ENCODE data around the gene HBA1. TPM values are rescaled to one million over a fixed set of nuclear protein-coding genes. Genes with fewer than 3 reads are reported as not detected.

HBA1 gene
- total and polyA plus RNA-seq, 9 of the 15 experiments (the other 6 are each of a cell fraction or from before 2014, with no cell fraction given): 128 to 2,388 (median 380) TPM

DNA sequence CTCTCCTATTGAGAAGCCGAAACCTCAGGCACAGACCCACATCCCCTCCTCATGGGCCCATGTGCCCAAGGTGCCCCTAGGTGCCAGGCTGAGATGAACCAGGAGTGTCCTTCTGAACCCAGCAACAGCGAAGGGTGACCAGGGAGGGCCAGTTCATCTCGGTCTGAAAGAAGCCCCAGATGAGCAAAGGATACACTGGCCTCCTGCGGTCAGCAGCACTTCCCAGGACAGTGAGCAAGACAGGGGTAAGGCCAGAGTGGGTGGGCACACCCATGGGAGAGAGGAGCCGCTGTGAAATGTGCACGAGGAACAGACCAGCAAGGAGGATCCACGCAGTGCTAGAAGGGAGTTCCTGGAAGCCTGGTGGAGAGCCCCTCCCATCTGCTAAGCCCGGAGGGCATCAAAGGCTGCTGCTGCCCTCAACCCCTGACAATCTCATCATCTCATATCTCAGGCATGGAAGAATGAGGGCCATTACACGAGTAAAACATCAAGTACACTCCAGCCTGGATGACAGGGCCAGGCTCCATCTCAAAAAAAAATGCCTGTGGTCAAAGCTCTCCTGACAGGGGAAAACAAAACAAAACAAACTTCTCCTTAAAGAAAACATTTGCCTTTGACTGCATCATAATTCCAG lies 27.3 kb upstream of the HBA1 start:
- Histone ChIP-seq H3K79me2 (ENCODE audit: control insufficient read depth, insufficient read depth, low read length) (peaks cover 2% of the 10 kb centered on the region; the same call in 1 of the 3 replicates), H3K9ac (ENCODE audit: insufficient read depth in 1 of 2, low read depth in 2 of 2, low read length in 2 of 2) (peak overlapping the region; percentile 25 to 85; a peak in 3 of 4 replicates), H3K4me1 (replicated peaks in 1 of 2; ENCODE audit: control insufficient read depth in 2 of 2, insufficient read depth in 2 of 2, low read length in 2 of 2) (peaks cover 35 to 39% of the 10 kb centered on the region in 2 experiments), H3K9me1 (ENCODE audit: control insufficient read depth, insufficient read depth, low read length) (no peaks in the 10 kb centered on the region), H3K4me3 (no peak overlapping the region), H3K36me3 (ENCODE audit: control insufficient read depth, insufficient read depth, low read length) (no peaks in the 10 kb centered on the region), H4K20me1 (replicated peaks; ENCODE audit: control insufficient read depth, insufficient read depth, low read length) (no peaks in the 10 kb centered on the region), H2AFZ (ENCODE audit: low read depth, low read length) (peak overlapping the region; percentile 54; the same call in 1 of the 2 replicates), H3K4me2 (ENCODE audit: insufficient read depth, low read length) (peak overlapping the region; percentile 39; the same call in 1 of the 2 replicates), H3K27ac (ENCODE audit: extremely low read depth, low read depth, low read length) (no peak overlapping the region), H3K27me3 (ENCODE audit: control insufficient read depth in 2 of 2, insufficient read depth in 2 of 2, low read length in 2 of 2) (no peaks in the 10 kb centered on the region), H3K9me3 (replicated peaks; ENCODE audit: control insufficient read depth, insufficient read depth, low read depth, low read length) (no peaks in the 10 kb centered on the region)
- no TSS peak for BruUV-seq (replicated peaks)
- CTCF ChIA-PET (ENCODE audit: low intra/inter-chr PET ratio): no interaction called here
- 27% methylated on average over 9 of the region's 9 CpGs for WGBS (ENCODE audit: insufficient coverage, low coverage, missing lambda C conversion rate)
- FAIRE-seq (no peak), DNase-seq (ENCODE audit: extremely low read depth in 1 of 4, low spot score in 3 of 4) (no peak), ATAC-seq (no peak)
- POLR2A ChIA-PET: interaction anchor here (0.6 kb wide), 1 partner anchor 115 kb away, joined by 3 read pairs; no protein-coding TSS in a partner anchor
- intact Hi-C loops (cut with micrococcal nuclease): no loop called here
- TF ChIP-seq ELF4 (CRISPR knock-in tag; IDR thresholded peaks at IDR 0.05) (no peak), CXXC5 (CRISPR knock-in tag; IDR thresholded peaks at IDR 0.05) (0 out of 2 replicates have a peak, but pooled peaks have one; percentile 11)
- in situ Hi-C loops (cut with MboI): no loop called here
